HG02852 (cell line): Measurements from ENCODE around the gene DYDC1.
"Not testable (repeated sequence)": the region's sequence is repeated elsewhere in the genome, so short reads cannot be mapped to it uniquely, and the experiment has no call there.

ENCODE experiments used
- ATAC-seq: cut with Tn5 transposase; IDR thresholded peaks from one replicate; pipeline ENCODE4 v1.9.1; 2021; ENCODE audit warnings: mild to moderate bottlenecking, moderate library complexity; ENCODE audit not compliant: unreplicated experiment

Gene DYDC1

DNA sequence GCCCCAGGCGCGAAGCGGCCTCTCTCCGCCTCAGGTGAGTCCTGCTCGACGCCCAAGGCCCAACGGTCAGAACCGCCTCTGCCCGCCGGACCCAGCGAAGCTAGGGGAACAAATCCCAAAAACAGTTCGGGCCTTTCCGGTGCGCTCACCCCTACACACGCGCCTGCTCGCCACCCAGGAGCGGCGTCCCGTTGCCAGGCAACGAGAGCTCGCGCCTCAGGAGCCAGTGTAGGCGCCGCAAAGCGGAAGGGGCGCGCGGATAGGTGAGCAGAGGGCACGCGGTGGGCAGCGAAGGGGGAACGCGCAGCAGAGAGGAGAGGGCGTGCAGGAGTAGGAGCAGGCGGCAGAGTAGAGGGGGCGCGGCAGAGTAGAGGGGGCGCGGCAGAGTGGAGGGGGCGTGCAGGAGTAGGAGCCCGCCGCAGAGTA lies at the start of gene DYDC1, which contains the start of gene DYDC2:
Gene DYDC1 (minus strand): TSS at position 193 of the 426 bp plus-strand sequence. CDS start 4,154 bp downstream, outside the sequence.
Gene DYDC2 (plus strand): TSS at position 219 of the 426 bp plus-strand sequence. CDS start 5,663 bp downstream, outside the sequence.
- peak; percentile 60 for ATAC-seq

DNA sequence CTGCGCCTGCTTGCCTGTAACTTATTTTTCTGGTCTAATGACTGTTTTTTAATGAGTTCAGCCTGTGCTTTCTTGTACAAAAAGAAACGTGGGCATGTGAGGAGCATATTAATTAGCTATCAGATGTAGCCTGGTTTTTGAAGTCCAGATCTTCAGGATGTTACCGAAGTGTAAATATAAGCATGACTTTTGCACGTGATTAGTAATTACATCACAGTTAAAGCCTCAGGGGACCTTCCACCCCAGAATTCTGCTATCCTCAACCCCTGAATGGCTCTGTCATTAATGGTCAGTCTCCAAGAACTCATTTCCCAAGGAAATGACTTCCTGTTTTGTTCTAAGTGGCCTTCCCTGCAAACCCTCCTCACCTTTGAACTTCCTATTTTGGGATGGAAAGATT lies 49.6 kb upstream of the DYDC1 start:
- ATAC-seq, result no peak

DNA sequence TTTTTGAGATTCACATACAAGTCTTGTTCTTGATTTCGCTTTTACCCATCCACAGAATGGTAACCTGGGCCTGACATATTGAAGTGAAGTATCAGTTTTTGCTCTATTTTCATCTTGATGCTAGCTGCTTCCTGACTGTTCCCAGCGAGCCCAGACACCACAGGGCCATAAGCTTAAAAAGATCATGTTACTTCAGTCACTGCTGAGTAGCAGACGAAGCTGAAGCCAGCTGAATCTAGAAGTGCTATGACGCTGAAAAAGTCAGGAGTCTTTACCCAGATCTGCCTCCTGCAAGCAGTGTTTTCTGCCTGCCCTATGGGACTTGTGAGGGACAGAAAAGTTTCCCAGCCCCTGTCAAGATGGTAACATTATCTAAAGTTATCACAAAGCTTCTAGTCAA lies 49.1 kb upstream of the DYDC1 start:
- ATAC-seq, result no peak

DNA sequence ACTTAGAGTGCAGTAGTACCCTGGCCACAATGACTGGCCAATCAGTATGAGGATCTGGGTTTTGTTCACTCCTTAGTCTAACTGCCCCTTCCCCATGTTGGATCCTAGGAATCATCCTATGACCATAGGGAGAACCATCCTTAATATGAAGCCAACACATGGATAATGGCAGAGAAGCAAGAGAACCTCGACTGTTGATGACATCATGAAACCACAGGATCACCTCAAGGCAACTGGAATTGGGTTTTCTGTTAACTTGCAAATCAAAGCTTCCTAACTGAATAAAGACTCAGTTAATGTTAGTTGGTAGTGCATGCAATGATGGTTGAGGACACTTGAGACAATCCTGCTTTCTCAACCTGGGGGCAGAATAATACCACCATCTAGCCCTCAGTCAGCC lies 48.5 kb upstream of the DYDC1 start:
- no peak for ATAC-seq

DNA sequence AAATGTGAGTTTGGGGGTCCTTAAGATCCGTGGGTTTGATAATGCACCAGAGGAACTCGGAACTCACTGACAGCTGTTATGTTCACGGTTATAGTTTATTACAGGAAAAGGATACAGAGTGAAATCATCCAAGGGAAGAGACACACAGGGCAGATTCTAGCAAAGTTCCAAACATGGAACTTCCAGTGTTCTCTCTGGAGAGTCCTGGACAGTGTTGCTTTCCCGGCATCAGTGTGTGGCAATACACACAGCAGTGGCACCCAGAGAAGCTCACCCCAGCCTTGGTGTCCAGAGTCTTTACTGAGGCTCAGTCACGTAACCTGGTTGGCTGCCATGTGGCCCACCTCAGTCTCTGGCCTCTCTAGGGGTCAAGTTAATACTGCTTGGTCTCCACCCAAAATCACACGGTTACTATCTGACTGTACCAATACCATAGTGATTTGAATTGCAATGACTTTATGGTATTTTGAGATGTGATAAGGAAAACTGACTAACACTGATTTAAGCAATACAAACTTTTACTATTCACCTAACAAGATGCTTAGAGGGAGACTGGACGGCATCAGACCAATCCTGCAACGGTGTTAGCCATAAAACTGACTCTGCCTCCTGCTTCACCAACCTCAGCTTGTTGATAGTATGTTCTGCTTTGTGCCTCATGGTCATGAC lies 43.7 kb upstream of the DYDC1 start:
- no peak for ATAC-seq

DNA sequence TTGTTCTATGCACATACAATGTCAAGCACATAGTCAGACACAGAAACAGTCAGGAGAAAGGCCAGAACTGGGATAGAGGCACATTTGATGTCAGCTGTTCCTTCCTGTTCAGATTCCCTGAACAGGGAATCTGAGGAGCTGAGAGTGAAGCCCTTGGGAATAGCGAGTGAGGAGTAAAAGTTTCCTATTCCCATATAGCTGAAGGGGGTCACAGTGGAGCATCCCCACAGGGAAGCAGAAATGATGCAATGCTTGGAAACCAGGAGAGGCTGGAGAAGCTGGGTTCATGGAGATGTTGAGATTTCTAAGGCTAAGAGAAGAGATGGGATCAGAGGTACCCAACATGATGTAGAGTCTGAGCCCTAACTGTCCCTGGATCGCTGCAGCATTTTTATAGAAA lies 40.5 kb upstream of the DYDC1 start:
- ATAC-seq, result no peak

DNA sequence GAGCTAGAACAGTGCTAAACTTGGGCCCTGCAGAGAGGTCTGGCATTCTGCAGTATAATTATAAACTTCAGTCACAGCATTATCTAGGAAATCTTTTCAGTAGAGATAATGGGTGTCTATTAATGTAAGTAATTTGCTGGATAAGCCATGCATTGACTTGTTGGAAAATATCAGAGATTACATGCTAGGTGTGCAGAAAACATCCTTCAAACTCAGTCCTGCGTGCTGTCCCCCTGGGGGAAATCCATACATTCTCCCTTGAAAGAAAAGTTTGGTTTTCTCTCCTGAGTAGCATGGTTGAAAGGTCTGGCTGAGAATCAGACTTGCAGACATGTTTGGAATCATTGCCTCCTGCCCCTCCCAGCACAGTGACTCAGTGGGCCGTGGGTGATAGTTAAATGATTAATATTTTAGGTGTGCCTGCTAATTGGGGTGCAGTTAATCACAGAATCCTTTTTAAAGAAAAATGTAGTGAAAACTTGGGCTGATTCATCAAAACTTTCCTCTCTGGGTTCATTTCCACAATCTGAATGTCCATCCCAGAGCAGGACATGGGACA lies 37.9 kb upstream of the DYDC1 start:
- ATAC-seq, result no peak

DNA sequence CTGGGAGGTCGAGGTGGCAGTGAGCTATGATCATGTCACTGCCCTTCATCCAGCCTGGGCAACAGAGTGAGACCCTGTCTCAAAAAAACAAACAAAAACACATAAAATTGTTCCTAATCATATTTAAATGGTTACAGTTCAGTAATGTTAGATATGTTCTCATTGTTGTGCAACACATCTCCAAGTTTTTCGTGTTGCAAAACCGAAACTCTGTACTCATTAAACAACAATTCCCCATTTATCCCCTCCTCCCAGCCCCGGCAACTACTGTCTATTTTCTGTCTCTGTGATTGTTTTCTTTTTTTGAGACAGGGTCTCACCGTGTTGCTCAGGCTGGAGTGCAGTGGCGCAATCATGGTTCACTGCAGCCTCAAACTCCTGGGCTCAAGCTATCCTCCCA lies 35.7 kb upstream of the DYDC1 start:
- ATAC-seq, result no peak

DNA sequence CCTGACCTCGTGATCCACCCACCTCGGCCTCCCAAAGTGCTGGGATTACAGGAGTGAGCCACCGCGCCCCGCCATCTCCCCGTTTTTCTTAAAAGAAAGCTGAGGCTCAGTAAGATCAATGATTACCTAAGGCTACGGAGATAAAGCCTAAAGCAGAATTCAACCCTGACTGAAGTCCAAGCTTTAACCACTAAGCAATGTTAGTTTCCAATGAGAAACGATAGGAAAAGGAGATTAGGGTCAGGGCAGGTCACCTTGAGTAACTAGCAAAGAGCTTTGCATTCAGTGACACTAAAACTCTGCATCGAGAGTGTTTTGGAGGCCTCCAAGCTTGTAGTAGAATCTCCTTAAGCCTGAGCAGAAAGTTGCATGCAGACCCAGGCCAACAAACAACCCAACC lies 34.2 kb upstream of the DYDC1 start:
- no peak for ATAC-seq

DNA sequence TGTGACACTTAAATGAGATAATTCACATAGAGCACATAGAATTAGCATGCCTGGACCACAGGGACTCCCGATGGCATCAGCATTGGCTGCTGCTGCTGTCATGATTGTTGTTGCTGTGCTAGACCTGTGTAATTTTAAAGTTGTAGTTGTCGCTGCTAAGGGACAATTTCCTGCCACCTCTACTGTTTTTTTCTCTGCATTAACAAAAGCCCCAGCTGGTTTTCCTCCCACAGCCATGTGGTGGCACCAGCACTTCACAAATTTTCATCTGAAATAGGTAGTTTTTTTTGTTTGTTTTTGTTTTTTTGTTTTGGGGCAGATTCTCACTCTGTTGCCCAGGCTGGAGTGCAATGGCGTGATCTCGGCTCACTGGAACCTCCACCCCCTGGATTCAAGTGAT lies 26.4 kb upstream of the DYDC1 start:
- ATAC-seq, result no peak

DNA sequence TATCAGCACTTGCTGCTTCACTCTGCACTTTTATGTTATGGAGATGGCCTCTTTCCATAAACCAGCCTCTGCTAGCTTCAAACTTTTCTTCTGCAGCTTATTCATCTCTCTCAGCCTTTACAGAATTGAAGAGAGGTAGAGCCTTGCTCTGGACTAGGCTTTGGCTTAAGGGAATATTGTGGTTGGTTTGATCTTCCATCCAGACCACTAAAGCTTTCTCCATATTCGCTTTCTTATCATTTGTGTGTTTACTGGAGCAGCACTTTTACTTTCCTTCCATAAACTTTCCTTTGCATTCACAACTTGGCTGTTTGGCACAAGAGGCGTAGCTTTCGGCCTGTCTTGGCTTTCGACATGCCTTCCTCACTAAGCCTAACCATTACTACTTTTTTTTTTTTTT lies 23.6 kb upstream of the DYDC1 start:
- ATAC-seq, result no peak

DNA sequence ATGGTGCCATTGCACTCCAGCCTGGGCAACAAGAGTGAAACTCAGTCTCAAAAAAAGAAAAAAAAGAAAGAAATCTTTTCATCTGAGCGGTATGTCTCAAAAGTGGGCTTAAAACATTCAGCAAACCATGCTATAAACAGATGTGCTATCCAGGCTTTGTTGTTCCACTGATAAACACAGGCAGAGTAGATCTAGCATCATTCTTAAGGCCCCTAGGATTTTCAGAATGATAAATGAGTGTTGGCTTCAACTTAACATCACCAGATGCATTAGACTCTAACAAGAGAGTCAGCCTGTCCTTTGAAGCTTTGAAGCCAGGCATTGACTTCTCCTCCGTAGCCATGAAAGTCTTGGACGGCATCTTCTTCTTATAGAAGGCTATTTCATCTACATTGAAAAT lies 23.1 kb upstream of the DYDC1 start:
- no peak for ATAC-seq

DNA sequence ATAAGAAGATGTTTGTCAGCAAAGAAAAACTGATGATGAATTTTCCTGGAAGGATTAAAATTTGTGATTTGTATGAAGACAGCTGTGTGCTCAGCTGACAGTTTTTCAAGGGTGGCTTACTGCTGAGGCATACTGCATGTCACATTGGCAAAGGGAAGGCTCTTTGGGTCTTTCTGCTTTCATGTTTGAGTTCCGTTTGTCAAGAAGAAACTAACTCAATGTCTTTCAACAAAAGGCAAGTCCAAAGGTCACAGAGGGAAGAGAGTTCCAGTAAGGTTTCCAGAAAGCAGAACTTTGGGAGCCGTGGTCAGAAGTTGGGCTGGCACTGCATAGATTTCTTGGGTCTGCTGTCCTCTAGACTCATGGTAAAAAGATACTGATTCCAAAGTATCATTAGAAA lies 16.9 kb upstream of the DYDC1 start:
- no peak for ATAC-seq

DNA sequence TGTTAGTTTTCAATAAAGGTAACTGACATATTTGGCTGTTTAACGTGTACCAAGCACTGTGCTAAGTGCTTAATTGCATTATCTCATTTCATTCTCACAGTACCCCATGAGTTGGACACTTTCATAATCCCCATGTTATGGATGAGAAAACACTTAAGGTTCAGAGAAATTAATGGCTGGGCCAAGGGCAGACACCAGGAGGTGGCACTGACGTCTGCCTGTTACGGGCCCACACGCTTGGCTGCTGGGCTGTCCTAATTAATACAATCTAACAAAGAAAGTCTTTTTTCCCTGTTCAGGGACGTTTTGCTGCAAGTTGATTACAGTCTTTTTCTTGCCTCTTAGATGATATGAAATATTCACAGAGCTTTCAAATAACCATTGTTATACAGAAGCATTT lies 16.1 kb upstream of the DYDC1 start:
- no peak for ATAC-seq

DNA sequence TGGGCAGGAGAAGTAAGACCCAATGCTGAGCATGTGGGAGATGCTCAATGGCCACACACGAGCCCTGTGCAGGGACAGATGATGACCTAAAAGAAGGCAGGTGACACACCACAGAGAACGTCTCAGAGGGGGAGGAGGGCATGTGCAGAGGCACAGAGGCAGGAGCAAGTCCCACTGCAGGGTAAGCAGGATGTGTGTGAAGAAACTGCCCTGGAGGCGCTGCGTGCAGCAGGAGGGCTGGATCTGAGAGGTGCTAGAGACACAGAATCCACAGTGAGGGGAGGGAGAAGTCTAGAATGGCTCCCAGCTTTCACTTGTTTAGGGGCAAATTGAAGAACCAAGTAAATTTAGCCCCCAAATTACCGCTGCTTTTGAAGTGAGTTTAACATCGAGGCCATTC lies 14.9 kb upstream of the DYDC1 start:
- no peak for ATAC-seq

DNA sequence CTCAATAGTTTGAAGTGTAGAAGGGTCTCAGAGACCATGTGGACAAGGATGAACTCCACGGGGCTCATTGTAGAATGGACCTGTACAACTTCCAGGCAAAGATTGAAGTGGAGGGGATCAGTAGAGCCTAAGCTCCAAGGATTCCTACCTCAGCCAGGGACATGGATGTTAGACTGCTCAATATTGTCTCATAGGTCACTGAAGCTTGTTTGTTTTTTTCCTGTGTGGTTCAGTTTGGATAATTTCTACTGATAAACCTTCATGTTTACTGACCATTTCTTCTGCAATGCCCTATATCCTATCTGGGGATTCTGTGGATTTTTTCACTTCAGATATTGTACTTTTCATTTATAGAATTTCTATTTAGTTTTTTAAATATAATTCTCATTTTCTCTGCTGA lies 9.0 kb upstream of the DYDC1 start:
- no peak for ATAC-seq

DNA sequence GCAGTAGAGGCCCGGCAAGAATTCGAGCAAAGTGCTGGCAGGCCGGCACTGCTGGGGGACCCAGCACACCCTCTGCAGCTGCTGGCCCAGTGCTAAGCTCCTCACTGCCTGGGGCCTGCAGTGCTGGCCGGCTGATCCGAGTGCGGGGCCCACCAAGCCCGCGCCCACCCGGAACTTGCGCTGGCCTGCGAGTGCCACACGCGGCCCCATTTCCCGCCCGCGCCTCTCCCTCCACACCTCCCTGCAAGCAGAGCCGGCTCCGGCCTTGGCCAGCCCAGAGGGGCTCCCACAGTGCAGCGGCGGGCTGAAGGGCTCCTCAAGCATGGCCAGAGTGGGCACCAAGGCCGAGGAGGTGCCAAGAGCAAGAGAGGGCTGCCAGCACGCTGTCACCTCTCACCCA lies 3.1 kb upstream of the DYDC1 start:
- ATAC-seq, result no peak

DNA sequence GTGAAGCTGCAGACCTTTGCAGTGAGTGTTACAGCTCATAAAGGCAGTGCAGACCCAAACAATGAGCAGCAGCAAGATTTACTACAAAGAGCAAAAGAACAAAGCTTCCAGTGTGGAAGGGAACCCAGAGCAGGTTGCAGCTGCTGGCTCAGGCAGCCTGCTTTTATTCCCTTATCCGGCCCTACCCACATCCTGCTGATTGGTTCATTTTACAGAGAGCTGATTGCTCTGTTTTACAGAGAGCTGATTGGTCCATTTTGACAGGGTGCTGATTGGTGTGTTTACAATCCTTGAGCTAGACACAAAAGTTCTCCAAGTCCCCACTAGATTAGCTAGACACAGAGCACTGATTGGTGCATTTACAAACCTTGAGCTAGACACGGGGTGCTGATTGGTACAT lies 2.4 kb upstream of the DYDC1 start:
- ATAC-seq, result not testable (repeated sequence)

DNA sequence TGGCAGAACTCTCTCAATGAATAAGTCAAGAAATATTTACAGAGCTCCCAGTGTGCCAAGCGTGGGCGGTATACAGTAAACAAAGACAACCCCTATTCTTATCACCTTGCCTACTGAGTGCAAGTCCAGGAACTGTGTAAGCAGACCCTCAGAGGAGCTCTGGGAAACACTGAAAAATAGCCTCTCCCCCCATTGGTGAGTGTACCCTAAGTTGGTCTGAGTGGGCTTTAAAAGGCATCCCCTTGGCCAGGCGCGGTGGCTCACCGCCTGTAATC lies 1.2 kb upstream of the DYDC1 start:
- no peak for ATAC-seq

DNA sequence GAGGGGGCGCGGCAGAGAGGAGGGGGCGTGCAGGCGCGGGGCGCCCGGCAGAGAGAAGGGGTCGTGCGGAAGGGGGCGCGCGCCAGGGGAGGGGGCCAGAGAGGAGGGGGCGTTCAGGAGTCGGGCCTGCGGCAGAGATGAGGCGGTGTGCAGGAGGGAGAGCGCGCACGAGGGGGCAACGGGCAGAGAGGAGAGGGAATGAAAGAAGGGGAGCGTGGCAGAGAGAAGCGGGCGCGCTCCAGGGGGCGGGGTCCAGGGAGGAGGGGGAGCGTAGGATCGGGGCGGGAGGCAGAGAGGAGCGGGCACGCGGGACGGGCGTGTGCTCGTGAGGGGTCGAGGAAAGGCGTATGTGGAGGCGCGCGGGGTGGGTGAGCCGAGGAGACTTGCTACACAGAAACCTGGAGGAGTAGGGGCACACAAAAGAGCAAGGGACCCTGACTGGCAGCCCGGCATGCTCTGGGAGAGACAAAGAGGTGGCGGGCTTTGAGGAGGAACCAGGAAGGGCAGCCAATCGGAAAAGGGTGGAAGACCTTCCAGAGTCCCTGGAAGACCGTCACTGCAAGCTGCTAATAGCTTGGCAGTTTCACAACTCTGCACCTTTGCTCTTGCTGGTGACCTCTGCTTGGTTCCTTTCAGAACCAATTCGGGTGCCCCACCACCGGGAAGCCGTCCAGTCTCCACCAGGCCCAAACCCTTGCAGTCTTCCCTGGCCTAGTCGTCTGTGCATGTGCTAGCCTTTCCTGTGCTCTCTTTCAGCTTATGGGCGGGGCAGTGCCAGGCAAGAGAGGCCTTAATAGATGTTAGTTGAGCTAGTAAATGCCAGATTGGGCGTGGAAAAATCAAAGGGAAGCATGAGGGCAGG lies 665 bp upstream of the DYDC1 start:
- ATAC-seq, result no peak

DNA sequence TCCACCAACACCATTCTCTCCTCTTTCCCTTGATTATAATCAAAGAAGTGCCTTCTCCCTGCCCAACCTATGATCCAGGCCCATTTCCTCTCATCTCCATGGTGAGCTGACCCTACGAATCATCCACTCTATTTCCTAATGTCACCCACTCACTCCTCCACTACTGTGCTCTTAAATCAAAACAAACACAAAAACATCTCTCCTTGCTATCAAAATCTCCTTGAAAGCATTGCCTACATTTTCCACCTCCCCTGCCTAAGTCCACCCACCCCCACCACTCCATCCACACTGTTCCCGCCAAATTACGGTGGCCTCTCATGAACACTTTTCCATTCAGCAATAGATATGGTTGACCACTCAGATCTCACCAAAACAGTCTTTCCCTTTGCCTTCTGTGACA lies 5.3 kb downstream of the DYDC1 start:
- ATAC-seq, result no peak

DNA sequence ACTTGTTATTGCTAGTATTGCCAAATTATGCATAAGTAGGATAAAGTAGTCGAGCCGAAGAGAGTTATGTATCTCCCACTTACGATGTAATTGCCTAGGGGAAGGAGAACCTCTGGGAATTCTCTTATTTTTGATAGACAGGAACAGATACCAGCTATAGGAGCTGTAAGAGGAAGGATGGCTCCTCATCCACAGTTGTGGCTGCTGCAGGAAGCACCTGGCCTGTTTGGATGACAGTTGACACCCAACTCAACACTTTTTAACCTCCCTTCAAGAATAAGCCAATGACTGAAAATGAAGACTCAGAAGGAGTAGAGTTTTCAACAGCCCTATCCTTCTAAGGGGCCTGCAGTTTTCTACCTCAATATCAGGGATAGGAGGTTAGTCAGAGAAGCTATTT lies 6.3 kb downstream of the DYDC1 start:
- ATAC-seq, result no peak
